Cardiac septum (tissue), 1 donor: Measurements from ENCODE around the gene SDK2. TPM values are rescaled to one million over a fixed set of nuclear protein-coding genes. Genes with fewer than 3 reads are reported as not detected.

ENCODE experiments used
- DNase-seq: peaks from one replicate; pipeline ENCODE4 v3.0.0-alpha.2; 2020; ENCODE audit warnings: low spot score
- intact Hi-C: fragments of 100-400 bp; cut with DNase I; formaldehyde crosslinking; loops from one replicate; pipeline ENCODE4 v1.14.0; 2022
- total RNA-seq: library from RNA; stranded (reverse); fragmentation: NEBNext Ultra II Directional; extraction: Animal tissue kit (Norgen Biotek cat#: 25700); gene quantifications from one replicate; pipeline ENCODE4 v1.2.1, GENCODE V29; 2021
- donor health status: DM: no; HTN: no; CAD: no.

SDK2 gene
- total RNA-seq, 1 donor from 2014 or later: 3.0 TPM

GRCh38 chr17:73427198-73427597, 217.0 kb downstream of the SDK2 start:
- intact Hi-C loops: loop anchor here (5.0 kb wide), 1 partner anchor 415 kb away; no protein-coding TSS in a partner anchor
- no peak for DNase-seq

DNA sequence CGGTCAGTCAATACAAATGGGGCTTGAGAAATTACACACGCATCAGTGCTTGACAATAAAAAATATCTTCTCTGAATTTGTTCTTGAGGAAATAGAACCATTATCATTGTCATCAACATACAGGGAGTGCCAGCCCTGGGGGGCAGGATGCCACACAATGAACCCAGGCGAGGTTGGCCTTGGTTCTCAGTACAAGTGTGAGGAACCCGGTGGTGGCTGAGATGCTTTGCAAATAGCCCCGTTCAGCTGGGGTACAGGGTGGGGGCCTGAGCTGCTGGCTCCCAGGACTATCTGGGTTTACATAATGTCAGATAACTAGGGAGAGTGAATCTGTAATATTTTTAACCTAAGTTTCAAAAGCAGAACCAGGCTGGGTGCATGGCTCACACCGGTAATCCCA, 219.7 kb downstream of the SDK2 start:
- no peak for DNase-seq
- intact Hi-C loops: no loop called here

GRCh38 chr17:73423806-73424205, 220.4 kb downstream of the SDK2 start:
- intact Hi-C loops: no loop called here
- DNase-seq: no peak

- DNase-seq: no peak
- intact Hi-C loops: no loop called here
Measured at GRCh38 chr17:73423159-73423715, 221.0 kb downstream of the SDK2 start.

- DNase-seq: no peak
- intact Hi-C loops: no loop called here
Measured at GRCh38 chr17:73422121-73422520, 222.1 kb downstream of the SDK2 start.

DNA sequence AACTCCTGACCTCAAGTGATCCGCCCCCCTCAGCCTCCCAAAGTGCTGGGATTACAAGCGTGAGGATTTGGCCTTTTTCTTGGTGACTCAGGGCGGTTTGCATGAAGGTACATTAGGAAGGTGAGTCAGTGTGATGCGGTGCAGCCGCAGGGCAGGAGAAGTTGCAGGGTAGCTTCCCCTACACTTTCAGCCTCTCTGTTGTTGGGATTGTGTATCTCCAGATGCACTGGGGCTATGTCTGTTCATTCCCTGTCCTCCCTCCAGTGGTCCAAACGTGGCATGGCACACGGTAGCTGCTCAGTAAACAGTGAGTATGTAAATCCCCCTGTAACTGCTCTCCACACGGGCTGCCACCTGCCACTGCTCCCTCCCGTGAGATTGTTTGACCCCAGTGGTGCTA, 223.3 kb downstream of the SDK2 start:
- no peak for DNase-seq
- intact Hi-C loops: no loop called here

GRCh38 chr17:73419881-73420280, 224.4 kb downstream of the SDK2 start:
- intact Hi-C loops: no loop called here
- DNase-seq: no peak

DNA sequence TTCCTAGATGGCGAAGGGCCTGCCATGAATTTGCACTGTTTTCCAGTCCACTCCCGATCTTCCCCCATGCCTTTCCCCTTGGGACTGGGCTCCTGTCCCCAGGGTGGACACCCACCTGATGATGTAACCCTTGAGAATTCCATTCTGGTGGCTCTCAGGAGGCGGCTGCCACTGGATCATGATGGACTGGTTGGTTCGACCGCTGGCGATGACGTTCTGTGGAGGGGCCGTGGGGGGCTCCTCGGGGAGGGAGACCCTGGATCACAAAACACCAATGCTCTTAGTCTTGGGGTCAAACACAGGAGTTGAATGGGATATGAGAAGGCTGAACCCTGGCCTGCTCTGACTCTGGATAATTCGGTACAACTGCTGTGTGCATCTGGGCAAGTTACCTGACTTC, 225.2 kb downstream of the SDK2 start:
- no peak for DNase-seq
- intact Hi-C loops: no loop called here

DNA sequence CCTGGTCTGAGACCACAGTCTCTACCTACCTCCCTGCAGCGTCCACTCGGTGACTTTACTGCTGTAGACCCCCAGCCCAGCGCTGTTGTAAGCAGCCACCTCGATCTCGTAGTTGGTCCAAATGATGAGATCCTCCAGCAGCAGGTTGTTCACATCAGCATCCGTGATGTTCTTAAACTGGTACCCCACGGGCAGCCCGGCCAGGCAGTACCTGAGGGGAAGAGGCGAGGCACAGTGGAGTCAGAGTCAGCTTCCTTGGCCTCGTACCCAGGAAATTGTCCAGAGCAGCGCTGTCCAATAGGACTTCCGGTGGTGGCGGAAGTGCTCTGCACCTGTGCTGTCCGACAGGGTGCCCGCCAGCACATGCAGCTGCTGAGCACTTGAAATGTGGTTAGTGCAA, 228.5 kb downstream of the SDK2 start:
- intact Hi-C loops: no loop called here

DNA sequence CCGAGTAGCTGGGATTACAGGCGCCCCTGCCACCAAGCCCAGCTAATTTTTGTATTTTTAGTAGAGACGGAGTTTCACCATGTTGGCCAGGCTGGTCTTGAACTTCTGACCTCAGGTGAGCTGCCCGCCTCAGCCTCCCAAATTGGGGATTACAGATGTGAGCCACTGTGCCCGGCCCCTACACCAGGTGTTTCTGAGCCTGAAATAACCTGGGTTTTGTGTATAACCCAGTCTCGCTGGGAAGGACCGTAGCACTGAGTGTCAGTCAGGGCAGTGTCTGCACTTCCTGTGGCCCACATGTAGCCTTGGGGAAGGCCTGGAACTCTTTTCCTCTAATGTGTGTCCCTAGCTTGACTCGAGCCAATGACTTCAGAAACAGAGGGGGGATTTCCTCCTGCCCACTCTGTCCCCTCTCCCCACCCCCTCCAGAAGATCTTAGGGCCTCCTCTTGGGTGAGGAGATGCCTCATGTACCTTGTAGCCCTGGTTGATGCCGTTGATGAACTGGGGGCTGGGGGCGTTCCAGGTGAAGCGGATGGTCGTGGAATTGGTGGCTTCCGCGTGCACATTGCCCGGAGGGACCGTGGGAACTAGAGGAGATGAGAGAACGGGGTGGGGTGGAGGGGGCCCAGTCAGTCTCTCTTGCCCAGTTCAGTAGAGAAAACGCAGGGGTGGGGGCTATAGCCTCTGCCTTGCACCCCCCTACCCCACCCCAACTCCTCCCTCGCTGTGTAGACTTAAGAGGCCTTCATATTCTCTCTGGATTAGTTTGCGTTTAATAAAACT, 229.9 kb downstream of the SDK2 start:
- DNase-seq: no peak

More for the DNA sequence above, 228.5 kb downstream of the SDK2 start:
- DNase-seq: no peak

GRCh38 chr17:73412914-73413313, 231.3 kb downstream of the SDK2 start:
- intact Hi-C loops: no loop called here
- DNase-seq: no peak

More for the DNA sequence above, 229.9 kb downstream of the SDK2 start:
- intact Hi-C loops: no loop called here

GRCh38 chr17:73411313-73411747, 232.9 kb downstream of the SDK2 start:
- no peak for DNase-seq
- intact Hi-C loops: no loop called here

DNA sequence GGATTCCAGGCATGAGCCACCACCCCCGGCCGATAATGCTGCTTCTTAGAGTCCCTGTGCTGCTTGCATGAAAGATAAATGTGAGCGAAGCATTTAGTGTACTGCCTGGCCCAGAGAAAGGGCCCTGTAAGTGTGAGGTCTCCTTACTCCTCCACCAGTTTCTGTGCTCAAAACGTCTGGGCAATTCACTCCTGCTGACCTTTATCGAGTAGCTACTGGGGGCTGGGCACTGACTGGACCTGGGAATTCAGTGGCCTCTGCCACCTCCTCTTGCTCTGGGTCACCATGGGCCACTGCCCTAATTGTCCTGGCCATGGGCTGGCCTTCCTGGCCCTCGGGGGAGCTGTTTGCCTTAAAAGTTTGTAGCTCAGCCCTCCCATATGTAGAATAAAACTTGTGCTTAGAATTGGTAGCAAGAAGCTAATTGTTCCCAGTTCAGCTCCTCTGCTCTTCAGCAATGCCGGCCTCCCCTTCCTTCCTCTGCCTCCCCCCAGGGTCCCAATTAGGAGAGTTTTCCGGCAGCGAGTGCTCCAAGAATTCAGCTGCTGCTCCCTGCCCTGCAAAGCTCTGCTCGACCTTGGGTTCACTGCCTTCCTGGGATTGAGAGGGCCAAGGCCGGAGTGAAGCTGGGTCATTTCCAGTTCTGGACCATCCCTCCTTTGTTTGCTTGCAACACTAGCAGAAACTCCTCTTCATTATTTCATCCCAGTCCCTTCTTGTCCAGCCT, 233.5 kb downstream of the SDK2 start:
- intact Hi-C loops: no loop called here
- DNase-seq: no peak

DNA sequence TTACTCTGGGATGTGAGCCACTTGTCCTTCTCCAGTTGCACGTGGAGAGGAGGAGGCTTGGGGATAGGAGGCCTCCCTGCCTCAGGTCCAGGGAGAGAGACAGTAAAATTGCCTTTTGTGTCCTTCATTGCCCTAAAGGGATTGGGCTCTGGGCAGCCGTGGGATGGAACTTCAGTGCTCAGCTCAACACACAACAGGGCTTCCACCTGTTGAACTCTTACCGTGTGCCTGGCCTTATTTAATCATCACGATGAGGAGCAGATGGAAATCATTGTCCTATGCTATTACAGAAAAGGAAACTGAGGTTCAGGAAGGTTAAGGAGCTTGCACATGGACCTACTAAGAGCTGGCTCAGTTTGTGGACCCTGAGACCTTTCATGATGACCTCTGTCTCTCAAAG, 240.0 kb downstream of the SDK2 start:
- intact Hi-C loops: no loop called here
- no peak for DNase-seq

DNA sequence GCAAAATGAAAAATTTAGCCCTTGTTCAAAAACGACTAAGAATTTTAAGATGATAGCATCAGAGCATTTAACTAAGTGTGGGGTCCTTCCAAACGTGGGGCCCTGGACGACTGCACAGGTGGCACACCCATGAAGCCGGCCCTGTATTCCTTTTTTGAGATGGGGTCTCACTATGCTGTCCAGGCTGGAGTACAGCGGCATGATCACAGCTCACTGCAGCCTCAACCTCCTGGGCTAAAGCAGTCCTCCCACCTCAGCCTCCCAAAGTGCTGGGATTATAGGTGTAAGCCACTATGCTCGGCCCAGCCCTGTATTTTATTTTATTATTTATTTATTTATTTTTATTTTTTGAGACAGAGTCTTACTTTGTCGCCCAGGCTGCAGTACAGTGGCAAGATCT, 241.8 kb downstream of the SDK2 start:
- no peak for DNase-seq

GRCh38 chr17:73401911-73402310, 242.3 kb downstream of the SDK2 start:
- no peak for DNase-seq
- intact Hi-C loops: no loop called here

More for the DNA sequence above, 241.8 kb downstream of the SDK2 start:
- intact Hi-C loops: no loop called here

- DNase-seq: no peak
- intact Hi-C loops: no loop called here
Measured at GRCh38 chr17:73400915-73401545, 243.2 kb downstream of the SDK2 start.

- no peak for DNase-seq
- intact Hi-C loops: no loop called here
Measured at GRCh38 chr17:73399056-73399455, 245.2 kb downstream of the SDK2 start.

DNA sequence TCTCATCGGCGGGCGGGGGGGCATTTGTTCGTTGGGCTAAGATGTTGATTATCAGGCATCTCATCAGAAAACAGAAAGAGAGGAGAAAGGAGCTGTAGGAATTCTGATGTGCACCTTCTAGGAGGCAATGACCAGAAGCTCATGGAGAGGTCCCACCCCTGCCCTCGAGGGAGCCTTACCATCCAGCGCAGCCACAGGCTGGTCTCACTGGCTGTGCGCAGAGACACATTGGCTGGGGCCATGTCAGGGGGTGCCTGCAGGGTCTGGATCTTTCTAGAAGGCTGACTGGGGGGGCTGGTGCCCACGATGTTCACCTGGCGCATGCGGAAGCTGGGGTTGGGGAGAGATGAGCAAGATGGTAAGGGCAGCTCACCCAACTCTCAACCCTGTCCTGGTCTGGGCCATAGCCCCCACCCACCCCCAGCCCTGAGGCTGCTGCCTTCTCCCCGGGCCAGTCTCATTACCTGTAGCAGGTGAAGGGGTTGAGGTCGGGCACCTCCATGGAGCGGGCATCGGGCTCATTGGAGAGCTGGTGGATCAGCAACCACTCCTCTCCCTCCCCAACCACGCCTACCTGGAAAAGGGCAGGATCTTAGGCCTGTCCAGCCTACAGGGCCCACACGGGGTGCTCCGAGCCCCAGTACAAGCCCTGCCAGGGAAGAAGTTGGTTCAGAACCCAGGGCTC, 246.2 kb downstream of the SDK2 start:
- intact Hi-C loops: no loop called here
- no peak for DNase-seq
